ENCODE data around the gene BST1.

- no peak for TF ChIP-seq POLR2A (IDR thresholded peaks at IDR 0.05; ENCODE audit: low read length)
- TF ChIP-seq GATA1 (IDR thresholded peaks at IDR 0.05; ENCODE audit: low read depth, low read length), result no peak
These were observed 7.1 kb upstream of the BST1 start for GRCh38 chr4:15695729-15696128.

Data from erythroblast (primary cell).